Stimulated activated CD4-positive, alpha-beta T cell treated with anti-CD3 and anti-CD28 coated beads, Interleukin-2, amount 100 ng/mL, for 48 hours (primary cell): ENCODE data around the gene PBOV1.
"Not testable (repeated sequence)": the region's sequence is repeated elsewhere in the genome, so short reads cannot be mapped to it uniquely, and the experiment has no call there.

Source experiments
- DNase-seq, 2 donors: peaks; one replicate each; pipeline ENCODE4 v3.0.0-alpha.2; 2020

PBOV1 gene

DNA sequence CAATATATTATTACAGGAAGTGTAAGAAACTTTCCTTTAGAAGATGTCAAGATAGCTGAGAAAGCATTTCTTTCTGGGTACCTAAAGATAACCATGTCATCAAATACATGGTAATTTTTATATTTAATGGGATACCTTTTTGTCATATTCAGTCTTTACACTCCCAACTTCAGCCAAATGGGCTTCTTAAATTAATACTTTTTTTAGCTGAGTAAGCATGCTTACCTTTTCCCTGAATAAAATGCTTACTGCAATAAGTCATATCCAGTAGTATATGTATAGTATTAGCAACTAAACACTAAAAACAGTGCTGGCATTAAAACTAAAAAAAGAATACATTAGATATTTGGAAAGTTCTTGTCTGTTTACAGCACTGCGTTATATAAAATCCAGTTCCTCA lies 17.4 kb upstream of the PBOV1 start:
- no peak for DNase-seq

DNA sequence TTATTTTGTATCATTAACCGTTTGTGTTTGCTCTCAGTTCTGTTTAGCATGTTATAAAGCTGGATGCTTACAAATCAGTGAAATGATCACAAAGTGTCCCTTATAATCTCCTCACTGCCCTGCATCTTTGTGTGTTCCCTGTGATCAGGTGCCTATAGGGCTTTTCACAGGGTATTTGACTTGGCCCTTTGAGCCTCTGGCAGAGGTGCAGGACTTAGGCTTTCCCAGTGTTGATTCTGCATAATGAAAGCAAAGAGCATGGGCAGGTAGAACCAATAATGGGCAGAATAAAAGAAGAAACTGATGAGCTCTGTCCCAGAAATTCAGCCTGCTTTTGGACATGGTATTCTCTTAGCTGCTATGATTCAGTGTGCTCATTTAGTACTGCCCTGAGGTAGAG lies 16.9 kb upstream of the PBOV1 start:
- no peak for DNase-seq

DNA sequence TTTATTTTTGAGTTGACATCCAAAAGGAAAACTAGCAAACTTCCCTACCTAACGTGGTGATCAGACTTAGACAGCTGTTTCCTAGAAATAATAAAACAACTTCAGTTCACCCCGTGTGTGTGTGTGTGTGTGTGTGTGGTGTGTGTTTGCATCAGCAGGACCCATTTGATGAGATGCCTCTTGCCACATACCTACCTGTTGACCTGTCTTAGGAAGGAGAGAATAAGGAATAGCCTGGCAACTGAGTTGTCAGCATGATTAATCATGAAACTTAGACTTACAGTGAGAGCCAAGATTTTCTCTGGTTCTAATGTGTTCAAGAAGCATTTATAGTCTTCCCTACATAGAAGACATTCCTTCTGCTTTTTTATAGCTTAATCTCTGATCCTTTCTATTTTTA lies 16.1 kb upstream of the PBOV1 start:
- DNase-seq = no peak

DNA sequence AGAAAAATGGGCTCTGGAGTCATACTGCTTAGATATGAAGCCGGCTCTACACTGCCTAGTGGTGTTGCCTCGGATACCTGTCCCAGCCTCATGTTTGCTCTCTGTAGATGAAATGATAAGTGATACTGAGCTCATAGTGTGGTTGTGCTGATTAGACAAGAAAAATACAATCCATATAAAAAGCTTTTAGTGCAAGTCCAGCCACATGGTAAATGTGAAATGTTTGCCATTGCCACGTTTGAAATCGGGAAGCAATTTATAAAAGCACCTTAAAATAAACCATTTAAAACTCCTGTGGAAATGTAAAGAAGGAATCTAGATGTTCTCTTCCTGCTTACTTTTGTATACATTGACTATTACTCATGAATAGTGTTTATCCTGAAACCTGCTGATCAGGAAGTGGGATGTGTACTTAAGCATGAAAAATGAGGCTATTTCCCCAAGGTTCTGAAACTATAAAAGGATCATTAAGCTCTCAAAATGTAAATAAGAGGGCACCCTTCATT lies 13.1 kb upstream of the PBOV1 start:
- no peak for DNase-seq

DNA sequence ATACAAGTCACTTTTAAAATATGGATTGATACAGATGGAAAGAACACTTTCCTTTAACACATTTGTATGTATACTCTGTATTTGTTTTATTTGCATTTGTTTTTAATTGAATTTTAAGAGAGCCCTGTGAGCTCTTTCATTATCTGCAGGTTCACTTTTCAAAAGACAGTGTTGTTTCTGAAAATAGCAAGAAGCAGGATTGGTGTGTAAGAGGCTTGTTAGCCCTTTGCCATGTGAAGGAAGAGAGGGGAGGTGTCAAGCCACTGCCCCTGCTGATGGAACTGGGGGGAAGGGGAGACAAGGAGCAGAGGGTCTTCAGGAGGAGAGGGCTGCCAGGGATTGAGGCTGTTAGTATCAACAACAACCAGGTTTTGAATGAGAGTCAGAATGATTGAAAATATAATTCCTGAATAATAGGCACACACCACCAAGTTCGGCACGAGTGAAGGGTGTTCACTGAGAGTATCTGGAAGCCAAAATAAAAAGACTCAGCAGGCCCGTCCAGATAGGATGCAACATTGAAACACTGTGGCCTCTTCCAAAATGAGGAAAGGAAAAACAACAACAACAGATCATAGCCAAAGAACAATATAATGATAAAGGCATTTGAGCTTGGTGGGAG lies 12.6 kb upstream of the PBOV1 start:
- no peak for DNase-seq

DNA sequence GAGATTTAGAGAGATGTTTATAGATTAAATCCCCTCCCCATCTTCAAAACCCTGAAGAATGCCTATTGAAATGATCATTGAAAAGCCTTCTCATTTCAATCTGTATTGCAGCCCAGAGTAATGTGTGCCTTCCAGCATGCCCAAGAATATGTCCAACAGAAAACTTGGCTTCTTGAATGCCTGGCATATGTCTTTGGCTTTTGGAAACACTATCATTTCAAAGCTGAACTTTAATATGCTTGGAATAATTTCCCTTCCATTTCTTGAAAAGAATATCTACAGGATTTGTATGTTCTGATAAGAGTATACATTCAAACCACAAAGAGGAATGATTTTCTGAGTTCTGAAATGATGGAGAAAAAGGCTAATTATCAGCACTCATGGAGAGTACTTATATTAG lies 11.9 kb upstream of the PBOV1 start:
- no peak for DNase-seq

DNA sequence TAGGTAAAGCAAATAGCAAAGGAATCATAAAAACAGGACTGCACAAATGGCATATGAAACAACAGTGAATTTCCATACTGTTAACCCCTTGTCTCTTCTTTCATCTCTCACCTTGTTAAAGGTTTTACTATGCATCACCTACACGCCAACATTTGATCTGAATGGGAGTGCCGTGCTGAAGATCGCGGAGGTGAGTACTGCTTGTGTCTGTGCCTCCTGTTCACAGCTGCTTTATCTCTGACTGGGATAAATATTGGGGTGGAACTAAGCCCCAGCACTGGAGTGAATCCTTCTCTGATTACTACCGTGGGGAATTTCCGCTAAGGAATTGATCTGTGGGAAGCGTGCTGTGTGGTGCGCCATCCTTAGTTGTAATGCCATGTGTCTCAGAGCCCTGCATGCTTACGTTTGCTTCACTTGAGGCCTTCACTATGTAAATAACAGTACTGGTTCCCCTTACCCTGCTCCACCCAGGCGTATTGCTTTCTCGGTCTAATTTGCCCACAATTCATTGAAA lies 11.4 kb upstream of the PBOV1 start:
- no peak for DNase-seq

DNA sequence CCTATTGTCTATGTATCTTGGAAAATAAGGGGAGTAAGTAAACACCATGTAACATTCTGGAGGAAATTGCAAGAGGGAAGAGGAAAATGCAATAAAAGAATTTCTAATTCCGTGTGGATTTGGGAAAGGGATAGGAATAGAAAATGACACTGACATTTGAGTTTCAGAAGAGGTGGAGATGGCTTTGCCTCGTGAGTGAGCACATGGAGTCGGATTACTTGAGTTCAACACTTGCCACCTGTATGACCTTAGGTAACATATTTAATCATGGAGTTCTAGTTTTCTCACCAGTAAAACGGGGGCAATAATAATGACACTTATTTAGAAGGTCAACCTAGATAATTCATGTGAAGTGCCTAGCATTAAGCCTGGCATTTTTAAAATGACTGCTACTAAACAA lies 10.8 kb upstream of the PBOV1 start:
- DNase-seq = no peak

DNA sequence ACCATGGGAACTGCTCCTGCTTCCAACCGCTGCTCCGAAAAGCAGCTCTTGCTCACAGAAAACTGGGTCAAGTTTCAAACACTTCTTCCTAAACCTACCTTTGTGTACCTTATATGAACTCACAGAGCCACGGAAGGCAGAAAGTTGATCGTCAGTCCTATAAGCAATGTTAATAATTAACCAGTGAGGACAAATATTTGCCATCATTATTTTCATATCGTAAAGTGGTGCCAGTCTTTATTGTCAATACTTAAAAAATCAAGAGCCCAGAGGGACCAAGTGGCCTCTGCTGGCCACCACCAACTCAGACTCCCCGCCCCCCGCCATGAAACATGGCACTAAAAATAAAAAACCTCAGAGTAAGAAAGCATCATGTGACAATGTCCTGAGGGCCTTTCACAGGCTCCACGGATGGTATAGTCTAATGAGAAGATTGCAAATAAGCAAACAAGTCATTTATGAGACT lies 9.1 kb upstream of the PBOV1 start:
- DNase-seq = no peak

DNA sequence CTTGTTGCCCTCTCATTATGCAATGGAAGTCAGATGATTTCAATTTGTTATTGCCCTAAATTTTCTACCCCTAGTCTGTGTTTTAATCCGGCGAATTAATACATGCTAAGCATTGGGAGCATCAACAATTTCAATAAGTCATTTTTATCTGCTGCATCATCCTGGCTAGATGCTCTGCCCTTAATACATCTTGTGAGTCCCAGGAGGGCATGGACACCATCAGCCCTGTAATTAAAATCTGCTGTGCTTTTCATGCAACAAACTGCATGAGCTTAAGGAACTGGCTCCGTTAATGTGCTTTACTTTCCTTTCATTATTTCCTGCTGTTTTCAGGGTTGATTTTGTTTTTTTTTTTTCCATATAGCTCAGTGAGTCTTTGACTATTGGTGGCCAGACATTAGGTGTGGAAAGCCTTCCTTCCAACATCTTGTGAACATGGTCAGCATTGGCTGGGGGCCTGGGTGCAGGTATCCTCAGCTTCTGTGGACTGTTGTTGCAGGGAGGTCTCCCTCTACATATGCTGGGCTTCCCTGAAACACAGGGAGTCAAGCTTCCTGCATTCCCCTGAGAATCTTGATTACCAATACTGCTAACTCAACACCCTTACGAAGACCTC lies 8.5 kb upstream of the PBOV1 start:
- no peak for DNase-seq

DNA sequence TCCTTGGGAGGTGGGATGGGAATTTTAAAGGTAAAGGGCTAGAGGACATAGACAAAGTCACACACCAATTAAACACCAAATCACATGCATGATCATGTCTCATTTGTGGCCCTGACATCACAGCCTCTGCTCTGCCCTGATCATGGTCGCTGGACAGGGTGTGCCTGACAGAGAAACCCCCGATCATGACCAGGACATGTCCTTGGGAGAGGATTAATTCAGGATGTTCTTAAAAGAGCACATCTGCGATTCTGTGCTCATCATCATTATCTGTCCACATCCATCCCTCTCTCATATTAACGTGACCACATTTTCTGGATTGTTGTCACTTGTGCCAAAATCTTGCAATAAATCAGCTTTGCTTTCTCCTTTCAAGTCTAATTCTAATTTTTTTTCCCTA lies 7.7 kb upstream of the PBOV1 start:
- no peak for DNase-seq

DNA sequence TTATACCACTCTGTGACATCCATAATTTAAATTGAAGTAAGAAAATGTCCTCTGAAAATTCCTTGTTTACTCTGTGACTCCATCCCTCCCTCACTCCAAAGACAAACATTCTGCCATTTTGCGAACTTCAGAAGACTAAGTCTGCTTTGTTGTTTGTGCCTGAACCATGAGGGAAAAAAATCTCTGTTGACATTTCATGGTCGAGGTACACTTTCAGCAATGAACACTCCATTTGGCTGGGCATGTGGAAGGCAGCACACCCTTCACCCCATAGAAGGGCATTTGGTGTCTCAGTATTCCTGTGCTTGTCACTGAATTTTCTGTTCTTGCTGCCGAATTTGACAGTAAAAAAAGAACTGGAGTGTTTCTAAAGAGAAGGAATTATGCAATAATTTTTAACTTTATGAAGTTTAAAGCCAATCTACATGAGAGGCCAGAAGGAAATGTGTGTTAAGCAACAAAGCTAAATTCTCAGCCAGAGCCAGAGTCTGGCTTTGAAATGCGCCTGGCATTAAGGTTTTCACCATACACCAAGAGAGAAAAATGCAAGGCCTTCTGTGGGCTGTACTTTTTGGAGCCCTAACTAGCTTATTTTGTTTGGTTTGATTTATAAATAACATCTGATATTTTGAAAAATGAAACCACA lies 4.7 kb upstream of the PBOV1 start:
- DNase-seq = no peak

DNA sequence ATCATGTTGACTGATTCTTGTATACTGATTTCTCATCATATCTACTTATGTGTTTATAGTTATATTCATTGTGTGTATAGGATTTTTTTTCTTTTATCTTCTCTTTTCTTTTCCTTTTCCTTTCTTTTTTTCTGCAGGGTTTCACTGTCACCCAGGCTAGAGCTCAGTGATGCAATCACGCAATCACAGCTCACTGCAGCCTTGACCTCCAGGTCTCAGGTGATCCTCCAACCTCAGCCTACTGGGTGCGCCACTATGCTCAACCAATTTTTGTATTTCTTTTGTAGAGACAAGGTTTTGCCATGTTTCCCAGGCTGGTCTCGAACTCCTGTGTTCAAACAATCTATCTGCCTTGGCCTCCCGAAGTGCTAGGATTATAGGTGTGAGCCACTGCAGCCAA lies 1.6 kb upstream of the PBOV1 start:
- DNase-seq = no peak

DNA sequence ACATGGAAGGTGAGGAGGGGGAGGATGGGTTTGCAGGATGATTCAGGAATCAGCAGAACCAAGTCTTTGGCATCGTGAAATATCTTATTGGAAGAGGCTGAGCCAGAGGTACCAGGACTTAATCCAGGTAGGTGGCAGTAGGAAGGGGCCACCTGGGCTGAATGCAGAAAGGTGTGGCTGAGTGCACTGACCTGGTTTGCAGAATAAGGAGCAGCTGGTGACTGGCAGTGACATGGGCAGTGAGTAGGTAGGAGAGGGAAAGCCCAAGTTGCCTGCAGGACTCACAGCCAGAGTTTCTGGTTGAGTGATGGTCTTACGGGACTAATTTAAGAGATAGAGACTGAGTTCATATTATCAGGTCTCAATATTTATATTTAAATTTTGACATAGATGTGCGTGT lies 1.1 kb upstream of the PBOV1 start:
- no peak for DNase-seq

DNA sequence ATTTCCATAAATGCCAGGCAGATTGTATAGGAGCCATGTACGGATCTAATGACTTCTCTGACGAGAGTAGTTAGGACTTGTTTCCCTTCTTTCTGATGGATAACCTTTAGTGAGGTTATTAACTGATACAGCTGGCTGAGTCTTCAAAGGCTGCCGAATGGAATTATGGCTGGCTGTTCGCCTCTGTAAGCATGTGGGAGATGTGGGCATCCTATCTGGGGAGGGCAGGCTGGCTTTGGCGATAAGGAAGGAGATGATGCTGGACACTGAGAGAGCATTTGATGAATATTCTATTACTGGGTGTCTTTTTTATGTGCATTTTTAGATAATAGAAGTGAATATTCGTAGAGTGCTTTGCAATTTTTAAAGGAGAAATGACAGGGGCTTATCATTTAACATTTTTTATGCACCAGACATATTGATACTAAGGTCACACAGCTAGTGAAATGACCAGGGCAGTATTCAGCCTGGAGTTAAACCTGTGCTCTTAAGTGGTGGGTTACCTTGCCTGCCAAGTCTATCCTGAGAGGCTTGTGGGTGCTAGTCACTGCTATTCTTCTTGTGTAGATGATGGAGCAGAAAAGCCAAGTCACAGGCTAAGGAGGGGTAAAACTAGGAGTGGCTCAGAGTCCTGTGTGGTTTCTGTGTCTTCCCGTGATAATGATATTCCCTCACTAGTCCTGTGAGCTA lies 3.1 kb downstream of the PBOV1 start:
- no peak for DNase-seq

DNA sequence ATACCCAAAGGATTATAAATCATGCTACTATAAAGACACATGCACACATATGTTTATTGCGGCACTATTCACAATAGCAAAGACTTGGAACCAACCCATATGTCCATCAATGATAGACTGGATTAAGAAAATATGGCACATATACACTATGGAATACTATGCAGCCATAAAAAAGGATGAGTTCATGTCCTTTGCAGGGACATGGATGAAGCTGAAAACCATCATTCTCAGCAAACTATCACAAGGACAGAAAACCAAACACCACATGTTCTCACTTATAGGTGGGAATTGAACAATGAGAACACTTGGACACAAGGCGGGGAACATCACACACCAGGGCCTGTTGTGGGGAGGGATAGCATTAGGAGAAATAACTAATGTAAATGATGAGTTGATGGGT lies 5.8 kb downstream of the PBOV1 start:
- not testable (repeated sequence) for DNase-seq

DNA sequence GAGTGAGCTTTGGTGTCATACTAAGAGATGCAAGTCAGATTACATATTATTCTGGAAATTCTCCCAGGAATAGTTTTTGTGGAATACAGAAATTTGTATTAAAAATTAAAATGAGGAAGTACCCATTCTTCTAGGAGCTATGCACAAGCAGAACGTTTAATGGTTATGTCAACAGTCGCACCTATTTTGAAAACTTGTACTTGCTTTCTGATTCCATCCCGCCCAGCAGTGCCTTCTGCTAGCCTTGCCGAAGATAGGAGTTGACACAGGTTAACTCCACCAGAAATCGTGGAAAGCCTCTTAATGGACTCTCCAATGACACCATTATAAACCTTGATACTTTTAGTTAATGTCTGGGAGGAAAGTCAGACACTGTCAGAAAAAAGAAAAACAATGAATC lies 6.7 kb downstream of the PBOV1 start:
- DNase-seq = no peak

DNA sequence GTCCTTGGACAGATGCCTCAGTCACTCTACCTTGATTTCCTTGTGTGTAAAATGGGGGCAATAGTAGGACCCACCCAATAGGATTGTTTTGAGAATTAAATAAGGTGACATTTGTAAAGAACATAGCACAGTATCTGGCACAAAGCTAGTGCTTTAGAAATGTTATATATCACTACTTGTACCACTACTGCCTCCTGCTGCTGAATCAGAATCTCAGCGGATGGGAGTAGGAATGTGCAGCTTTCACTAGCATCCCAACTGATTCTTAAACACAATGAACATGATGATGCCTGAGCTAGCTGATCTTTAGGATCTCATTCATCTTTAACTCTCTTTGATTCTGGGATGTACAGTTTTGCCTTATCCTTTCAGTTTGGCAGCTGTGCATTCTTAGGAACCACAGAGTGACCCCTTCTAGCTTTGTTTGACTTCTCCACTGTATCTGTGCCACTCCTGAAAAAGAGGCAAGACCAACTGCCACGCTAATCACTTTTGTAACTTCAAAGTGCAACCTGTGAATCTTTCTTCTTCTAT lies 7.2 kb downstream of the PBOV1 start:
- no peak for DNase-seq

DNA sequence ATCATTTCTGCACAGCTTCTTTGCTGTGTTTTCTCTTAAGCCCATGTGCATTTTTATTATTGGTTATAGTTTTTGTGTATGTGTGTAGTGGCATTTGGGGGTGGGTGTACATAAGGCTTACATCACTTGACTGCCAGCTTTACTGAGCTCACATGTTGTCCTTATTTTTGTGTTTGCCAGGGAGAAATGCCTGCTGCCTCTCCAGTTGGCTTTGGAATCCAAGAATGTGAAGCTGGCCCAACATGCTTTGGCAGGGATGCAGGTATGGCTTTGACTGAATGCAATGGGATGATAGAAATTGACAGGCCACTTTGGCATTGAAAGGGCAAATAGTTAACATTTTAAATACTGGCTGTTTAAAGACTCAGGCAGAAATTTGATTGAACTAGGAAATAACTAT lies 11.4 kb downstream of the PBOV1 start:
- DNase-seq = no peak

DNA sequence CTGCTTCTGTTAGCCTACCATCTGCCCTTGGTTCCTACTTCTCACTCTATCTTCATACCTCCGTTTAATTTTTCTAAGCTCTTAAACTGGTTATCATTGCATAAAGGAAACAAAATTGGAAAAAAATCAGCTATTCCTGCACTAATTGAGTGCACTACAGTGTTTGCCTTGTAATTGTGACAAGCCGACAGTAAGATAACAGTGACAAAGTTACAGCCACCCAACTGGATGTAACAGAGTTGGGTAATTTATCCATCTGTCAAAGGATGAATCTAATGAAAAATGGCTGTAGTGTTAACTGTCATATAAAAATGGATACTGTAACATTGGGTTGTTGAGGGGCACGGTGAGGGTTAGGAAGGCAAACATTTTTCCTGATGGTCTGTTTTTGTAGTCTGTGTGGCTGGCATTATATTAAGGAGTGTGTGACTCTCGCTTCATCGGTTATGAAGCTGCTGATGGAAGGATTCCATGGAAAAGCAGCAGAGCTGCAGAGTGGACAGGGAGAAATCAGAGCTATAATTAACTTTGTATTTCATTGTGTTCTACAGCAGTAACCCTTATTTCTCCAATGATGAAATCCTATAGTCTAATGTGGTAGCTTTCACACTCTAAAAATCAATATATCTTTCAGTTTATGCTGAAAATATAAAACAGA lies 12.7 kb downstream of the PBOV1 start:
- no peak for DNase-seq

DNA sequence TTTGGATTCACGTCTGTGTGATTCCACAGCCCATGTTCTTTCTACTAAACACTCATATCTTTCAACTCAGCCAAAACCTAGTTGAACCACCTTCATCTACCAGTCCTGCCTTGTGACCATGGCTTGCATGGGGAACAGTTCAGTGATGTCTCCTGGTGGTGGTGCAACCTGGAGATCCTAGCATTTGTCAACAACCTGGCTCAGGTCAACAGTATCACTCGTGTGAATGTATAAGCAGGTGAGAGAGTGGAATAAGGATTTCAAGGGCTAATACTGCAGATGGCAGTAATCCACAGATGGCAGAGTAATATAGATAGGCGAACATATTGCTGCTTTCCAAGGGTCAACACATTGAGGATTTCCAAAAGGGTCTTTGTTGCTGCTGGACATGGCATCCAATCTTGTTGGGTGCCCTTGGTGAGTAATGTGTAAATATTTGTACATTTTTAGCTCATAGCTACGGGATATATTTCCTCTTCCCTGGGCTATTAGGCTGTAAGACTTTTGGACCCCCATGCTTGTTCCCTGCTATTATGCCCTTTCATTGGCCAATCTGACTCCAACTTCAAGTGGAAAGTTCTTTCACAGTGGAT lies 13.4 kb downstream of the PBOV1 start:
- DNase-seq = no peak

DNA sequence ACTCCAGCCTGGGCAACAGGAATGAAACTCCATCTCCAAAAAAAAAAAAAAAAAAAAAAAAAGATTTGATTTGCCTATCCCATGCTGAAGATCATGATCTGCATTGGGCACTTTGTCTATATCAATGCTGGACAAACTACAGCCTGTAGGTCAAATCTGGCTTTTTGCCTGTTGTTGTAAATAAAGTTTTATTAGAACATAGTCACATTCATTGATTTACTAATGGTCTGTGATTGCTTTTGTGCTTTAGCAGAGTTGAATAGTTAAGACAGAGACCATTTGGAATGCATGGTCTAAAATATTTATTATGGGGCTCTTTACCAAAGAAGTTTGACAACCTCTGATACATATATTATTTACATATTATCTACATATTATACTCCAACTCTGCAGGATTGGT lies 14.0 kb downstream of the PBOV1 start:
- DNase-seq = no peak
